Neural cell (in vitro differentiated cells): ENCODE measurements around the gene CPXM1.

Source experiments
- CTCF ChIP-seq: fragments of 450-650 bp; IDR thresholded peaks from 2 replicates; pipeline ENCODE4 v1.5.1; 2014; ENCODE audit warnings: antibody characterized with exemption, mild to moderate bottlenecking, moderate library complexity; ENCODE audit not compliant: poor library complexity, severe bottlenecking
- EP300 ChIP-seq: fragments of 450-650 bp; conservative IDR thresholded peaks from 2 replicates; pipeline ENCODE4 v1.6.1; 2014; ENCODE audit warnings: antibody characterized with exemption, mild to moderate bottlenecking, moderate library complexity; ENCODE audit not compliant: poor library complexity, severe bottlenecking
- POLR2AphosphoS5 ChIP-seq: IDR thresholded peaks from 2 replicates; pipeline ENCODE4 v1.6.1; 2012

GRCh38 chr20:2837221-2837960, 37.0 kb upstream of the CPXM1 start:
- TF ChIP-seq CTCF (no peak), POLR2AphosphoS5 (no peak), EP300 (no peak)
